SKM-1 treated with dmso at 0.1 percent for 144 hours (cell line): Measurements from ENCODE around the gene DACT1.

Source experiments
- DNase-seq: peaks from one replicate; lab custom pipeline; 2025; ENCODE audit not compliant: unreplicated experiment; lab: John Stamatoyannopoulos, UW

DACT1 gene

GRCh38 chr14:58665773-58666500 is 28.2 kb downstream of the DACT1 start:
- no peak for DNase-seq

- no peak for DNase-seq
These were observed 29.0 kb downstream of the DACT1 start for GRCh38 chr14:58666737-58667136.

- no peak for DNase-seq
These were observed 30.1 kb downstream of the DACT1 start for GRCh38 chr14:58667900-58668299.

- DNase-seq: peak; percentile 20
These were observed 31.2 kb downstream of the DACT1 start for GRCh38 chr14:58668848-58669480.

GRCh38 chr14:58669556-58670200 is 31.9 kb downstream of the DACT1 start:
- DNase-seq: peak; percentile 6

- no peak for DNase-seq
These were observed 33.3 kb downstream of the DACT1 start for GRCh38 chr14:58671024-58671423.

- DNase-seq: no peak
These were observed 33.7 kb downstream of the DACT1 start for GRCh38 chr14:58671436-58671835.

GRCh38 chr14:58673722-58674121 is 36.0 kb downstream of the DACT1 start:
- DNase-seq: no peak

GRCh38 chr14:58677001-58677400 is 39.2 kb downstream of the DACT1 start:
- no peak for DNase-seq

- no peak for DNase-seq
These were observed 39.8 kb downstream of the DACT1 start for GRCh38 chr14:58677517-58677916.

- DNase-seq: no peak
These were observed 40.2 kb downstream of the DACT1 start for GRCh38 chr14:58677996-58678395.

GRCh38 chr14:58680698-58681097 is 42.9 kb downstream of the DACT1 start:
- no peak for DNase-seq

- no peak for DNase-seq
These were observed 49.6 kb downstream of the DACT1 start for GRCh38 chr14:58687232-58687795.

GRCh38 chr14:58690801-58691516 is 53.2 kb downstream of the DACT1 start:
- no peak for DNase-seq

- no peak for DNase-seq
These were observed 55.3 kb downstream of the DACT1 start for GRCh38 chr14:58693048-58693447.

- DNase-seq: no peak
These were observed 57.8 kb downstream of the DACT1 start for GRCh38 chr14:58695514-58695913.

- DNase-seq: no peak
These were observed 59.6 kb downstream of the DACT1 start for GRCh38 chr14:58697266-58697929.
